ENCODE measurements around the gene DSC3.
A peak's percentile ranks its signal among the peaks of the same experiment; 100 is the strongest.

Gene DSC3

DNA sequence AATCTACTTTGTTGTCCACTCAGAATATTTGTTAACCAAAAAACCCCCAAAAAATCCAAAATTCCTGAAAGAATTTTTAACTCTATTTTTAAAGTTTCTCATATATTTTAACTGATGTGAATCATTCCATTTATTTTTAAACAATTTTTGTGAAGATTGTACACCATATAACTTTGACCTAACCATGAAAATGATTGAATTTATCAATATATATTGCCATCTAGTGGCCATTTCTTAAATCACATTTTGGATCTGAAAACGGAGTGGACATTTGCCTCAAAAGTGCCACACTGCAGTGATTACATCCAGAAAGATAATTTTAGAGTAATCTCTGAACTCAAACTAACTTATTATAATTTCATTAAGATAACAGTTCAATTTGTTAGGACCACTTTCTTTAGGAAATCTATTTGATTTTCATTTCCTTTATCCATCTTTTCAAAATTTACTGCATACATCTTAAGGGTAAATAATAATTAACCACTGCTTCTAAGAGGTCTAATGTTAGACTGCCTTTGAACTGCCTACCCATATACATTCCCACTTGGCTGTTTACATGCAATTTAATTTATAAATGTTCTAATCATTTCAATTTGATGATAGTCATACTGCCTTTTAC lies 71.1 kb downstream of the DSC3 start:
- TF ChIP-seq, protein P1, sequence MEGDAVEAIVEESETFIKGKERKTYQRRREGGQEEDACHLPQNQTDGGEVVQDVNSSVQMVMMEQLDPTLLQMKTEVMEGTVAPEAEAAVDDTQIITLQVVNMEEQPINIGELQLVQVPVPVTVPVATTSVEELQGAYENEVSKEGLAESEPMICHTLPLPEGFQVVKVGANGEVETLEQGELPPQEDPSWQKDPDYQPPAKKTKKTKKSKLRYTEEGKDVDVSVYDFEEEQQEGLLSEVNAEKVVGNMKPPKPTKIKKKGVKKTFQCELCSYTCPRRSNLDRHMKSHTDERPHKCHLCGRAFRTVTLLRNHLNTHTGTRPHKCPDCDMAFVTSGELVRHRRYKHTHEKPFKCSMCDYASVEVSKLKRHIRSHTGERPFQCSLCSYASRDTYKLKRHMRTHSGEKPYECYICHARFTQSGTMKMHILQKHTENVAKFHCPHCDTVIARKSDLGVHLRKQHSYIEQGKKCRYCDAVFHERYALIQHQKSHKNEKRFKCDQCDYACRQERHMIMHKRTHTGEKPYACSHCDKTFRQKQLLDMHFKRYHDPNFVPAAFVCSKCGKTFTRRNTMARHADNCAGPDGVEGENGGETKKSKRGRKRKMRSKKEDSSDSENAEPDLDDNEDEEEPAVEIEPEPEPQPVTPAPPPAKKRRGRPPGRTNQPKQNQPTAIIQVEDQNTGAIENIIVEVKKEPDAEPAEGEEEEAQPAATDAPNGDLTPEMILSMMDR (IDR thresholded peaks at IDR 0.05) = peak; percentile 64
- H3K9me3 Mint-ChIP-seq = no peaks in the 10 kb centered on the region
- H3K27me3 Mint-ChIP-seq (ENCODE audit: low read depth, poor library complexity) = peaks cover 6% of the 10 kb centered on the region
- no peaks in the 10 kb centered on the region for H3K36me3 Mint-ChIP-seq (ENCODE audit: low read depth)
- H3K4me1 Mint-ChIP-seq = peaks cover 10% of the 10 kb centered on the region
- peak; percentile 20 for DNase-seq
- H3K4me3 Mint-ChIP-seq = no peak overlapping the region
- no peak overlapping the region for H3K27ac Mint-ChIP-seq

DNA sequence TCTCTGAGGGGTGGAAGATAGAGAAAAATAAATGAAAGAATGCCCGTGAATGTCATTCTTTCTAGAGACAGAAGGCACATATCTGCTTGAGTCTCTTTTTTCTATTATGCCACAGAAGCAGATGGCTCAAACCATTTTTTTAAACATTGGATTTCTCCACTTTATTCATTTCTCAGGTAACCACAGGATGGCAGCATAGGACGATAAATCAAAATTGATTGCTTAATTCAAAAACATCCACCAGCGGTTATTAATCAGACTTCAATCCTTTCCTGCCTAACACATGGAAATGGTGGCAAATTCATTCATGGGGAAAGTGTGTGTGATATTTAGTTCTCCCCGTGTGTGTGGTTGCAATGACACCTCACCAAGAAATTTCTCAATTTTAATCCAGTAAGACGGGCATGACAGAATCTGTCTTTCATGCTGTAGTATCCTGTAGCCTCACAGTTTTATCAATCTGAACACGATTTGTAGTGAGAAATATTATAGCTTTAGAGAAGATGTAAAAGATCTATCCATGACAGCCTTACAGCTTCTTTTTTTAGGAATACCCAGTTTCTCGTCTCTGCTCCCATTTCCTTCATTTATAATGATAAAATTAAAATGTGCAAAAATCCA lies 72.2 kb downstream of the DSC3 start:
- Mint-ChIP-seq H3K27ac (no peak overlapping the region), H3K36me3 (ENCODE audit: low read depth) (no peaks in the 10 kb centered on the region)

DNA sequence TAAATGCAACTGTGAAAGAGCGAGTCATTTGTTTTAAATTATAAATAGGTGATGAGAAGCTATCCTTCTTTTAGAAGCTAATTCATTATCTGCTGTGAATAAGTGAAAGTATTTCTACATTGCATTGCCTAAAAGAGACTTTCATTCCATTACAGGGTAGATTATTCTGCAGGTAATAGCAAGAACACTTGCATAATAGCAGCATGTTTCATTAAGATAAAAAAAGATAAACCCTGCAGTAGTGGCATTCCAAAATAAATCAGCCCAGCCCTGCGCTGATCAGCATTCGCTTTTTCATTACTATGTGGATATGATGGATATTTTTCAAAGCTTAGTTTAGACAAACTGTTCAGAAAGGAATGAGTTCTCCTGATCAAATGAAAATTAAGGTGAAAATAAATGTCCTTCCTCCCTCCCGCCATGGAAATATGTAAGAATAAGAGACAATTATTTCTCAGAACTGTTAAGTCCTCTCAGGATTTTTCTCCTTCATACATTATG lies 72.8 kb downstream of the DSC3 start:
- H3K4me3 Mint-ChIP-seq = no peak overlapping the region
- peaks cover 6% of the 10 kb centered on the region for H3K27me3 Mint-ChIP-seq (ENCODE audit: low read depth, poor library complexity)
- DNase-seq = no peak
- no peak overlapping the region for H3K27ac Mint-ChIP-seq
- peaks cover 10% of the 10 kb centered on the region for H3K4me1 Mint-ChIP-seq
- TF ChIP-seq, protein P1 (IDR thresholded peaks at IDR 0.05) = no peak
- no peaks in the 10 kb centered on the region for H3K9me3 Mint-ChIP-seq
- H3K36me3 Mint-ChIP-seq (ENCODE audit: low read depth) = no peaks in the 10 kb centered on the region

More for the DNA sequence above, 72.2 kb downstream of the DSC3 start:
- Mint-ChIP-seq H3K4me3 (no peak overlapping the region), H3K9me3 (no peaks in the 10 kb centered on the region), H3K27me3 (ENCODE audit: low read depth, poor library complexity) (peaks cover 6% of the 10 kb centered on the region), H3K4me1 (peaks cover 10% of the 10 kb centered on the region)
- TF ChIP-seq, protein P1 (IDR thresholded peaks at IDR 0.05) = no peak
- no peak for DNase-seq

DNA sequence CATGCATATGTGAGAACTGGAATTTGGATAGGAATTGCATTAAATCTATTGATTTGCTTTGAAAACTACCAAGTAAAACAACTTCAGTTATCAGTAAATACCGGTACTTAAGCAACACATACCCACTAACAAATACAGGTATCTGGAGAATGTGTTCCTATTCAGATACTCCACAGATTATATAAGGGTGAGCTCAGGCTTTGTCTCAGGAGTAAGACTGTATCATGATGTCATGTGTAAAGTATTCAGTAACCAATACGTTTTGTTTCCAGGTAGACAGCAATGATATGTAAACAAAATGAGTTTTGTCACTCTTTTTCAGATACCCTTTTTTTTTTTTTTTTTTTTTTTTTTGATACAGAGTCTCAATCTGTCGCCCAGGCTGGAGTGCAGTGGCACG lies 74.8 kb downstream of the DSC3 start:
- Mint-ChIP-seq H3K4me1 (peaks cover 7% of the 10 kb centered on the region), H3K27me3 (ENCODE audit: low read depth, poor library complexity) (peaks cover 6% of the 10 kb centered on the region), H3K36me3 (ENCODE audit: low read depth) (no peaks in the 10 kb centered on the region), H3K27ac (no peak overlapping the region), H3K9me3 (no peaks in the 10 kb centered on the region), H3K4me3 (no peak overlapping the region)
- no peak for DNase-seq
- TF ChIP-seq, protein P1 (IDR thresholded peaks at IDR 0.05) = no peak

DNA sequence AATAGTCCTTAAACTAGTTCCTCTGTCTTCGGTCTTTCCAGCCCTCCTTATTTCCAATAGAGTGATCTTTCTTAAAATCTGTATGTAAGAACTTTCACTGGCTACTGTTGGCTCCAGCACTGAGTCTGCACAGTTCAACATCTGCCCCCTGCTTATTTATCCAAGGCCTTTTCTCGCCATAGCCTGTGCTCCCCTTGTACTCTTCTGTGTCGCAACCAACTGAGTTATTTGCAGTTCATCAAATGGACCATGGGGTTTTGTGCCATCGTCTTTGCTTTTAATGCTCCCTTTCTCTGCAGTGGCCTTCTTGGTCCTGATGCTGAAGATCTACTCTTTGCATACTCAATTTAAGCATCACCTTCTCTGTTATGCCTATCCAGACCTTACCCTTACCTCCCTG lies 77.3 kb downstream of the DSC3 start:
- no peak for DNase-seq
- no peak overlapping the region for H3K27ac Mint-ChIP-seq
- no peaks in the 10 kb centered on the region for H3K9me3 Mint-ChIP-seq
- no peaks in the 10 kb centered on the region for H3K36me3 Mint-ChIP-seq (ENCODE audit: low read depth)
- TF ChIP-seq, protein P1 (IDR thresholded peaks at IDR 0.05) = no peak
- H3K4me3 Mint-ChIP-seq = no peak overlapping the region
- H3K27me3 Mint-ChIP-seq (ENCODE audit: low read depth, poor library complexity) = peaks cover 2% of the 10 kb centered on the region
- no peaks in the 10 kb centered on the region for H3K4me1 Mint-ChIP-seq

DNA sequence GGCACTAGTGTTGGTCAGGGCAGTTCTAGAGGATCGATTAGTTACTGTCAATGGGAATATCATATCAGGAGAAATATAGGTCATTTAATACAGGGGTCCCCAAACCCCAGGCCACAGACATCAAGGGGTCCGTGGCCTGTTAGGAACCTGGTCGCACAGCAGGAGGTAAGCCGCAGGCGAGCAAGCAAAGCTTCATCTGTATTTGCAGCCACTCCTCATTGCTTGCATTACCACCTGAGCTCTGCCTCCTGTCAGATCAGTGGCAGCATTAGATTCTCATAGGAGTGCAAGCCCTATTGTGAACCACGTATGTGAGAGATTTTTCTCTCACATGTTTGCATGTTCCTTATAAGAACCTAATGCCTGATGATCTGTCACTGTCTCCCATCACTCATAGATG lies 81.9 kb downstream of the DSC3 start:
- H3K9me3 Mint-ChIP-seq = no peaks in the 10 kb centered on the region
- no peak for DNase-seq
- TF ChIP-seq, protein P1 (IDR thresholded peaks at IDR 0.05) = no peak
- peaks cover 5% of the 10 kb centered on the region for H3K27me3 Mint-ChIP-seq (ENCODE audit: low read depth, poor library complexity)
- no peaks in the 10 kb centered on the region for H3K4me1 Mint-ChIP-seq
- no peak overlapping the region for H3K27ac Mint-ChIP-seq
- H3K4me3 Mint-ChIP-seq = no peak overlapping the region
- no peaks in the 10 kb centered on the region for H3K36me3 Mint-ChIP-seq (ENCODE audit: low read depth)
